Stimulated activated naive CD4-positive, alpha-beta T cell (primary cell): ENCODE results near the gene BCO2.
"Not testable (repeated sequence)": the region's sequence is repeated elsewhere in the genome, so short reads cannot be mapped to it uniquely, and the experiment has no call there.

Source experiments
- DNase-seq, 6 experiments: peaks; one replicate each; lab custom pipeline; 2025; lab: John Stamatoyannopoulos, UW

BCO2 gene, protein sequence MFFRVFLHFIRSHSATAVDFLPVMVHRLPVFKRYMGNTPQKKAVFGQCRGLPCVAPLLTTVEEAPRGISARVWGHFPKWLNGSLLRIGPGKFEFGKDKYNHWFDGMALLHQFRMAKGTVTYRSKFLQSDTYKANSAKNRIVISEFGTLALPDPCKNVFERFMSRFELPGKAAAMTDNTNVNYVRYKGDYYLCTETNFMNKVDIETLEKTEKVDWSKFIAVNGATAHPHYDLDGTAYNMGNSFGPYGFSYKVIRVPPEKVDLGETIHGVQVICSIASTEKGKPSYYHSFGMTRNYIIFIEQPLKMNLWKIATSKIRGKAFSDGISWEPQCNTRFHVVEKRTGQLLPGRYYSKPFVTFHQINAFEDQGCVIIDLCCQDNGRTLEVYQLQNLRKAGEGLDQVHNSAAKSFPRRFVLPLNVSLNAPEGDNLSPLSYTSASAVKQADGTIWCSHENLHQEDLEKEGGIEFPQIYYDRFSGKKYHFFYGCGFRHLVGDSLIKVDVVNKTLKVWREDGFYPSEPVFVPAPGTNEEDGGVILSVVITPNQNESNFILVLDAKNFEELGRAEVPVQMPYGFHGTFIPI

DNA sequence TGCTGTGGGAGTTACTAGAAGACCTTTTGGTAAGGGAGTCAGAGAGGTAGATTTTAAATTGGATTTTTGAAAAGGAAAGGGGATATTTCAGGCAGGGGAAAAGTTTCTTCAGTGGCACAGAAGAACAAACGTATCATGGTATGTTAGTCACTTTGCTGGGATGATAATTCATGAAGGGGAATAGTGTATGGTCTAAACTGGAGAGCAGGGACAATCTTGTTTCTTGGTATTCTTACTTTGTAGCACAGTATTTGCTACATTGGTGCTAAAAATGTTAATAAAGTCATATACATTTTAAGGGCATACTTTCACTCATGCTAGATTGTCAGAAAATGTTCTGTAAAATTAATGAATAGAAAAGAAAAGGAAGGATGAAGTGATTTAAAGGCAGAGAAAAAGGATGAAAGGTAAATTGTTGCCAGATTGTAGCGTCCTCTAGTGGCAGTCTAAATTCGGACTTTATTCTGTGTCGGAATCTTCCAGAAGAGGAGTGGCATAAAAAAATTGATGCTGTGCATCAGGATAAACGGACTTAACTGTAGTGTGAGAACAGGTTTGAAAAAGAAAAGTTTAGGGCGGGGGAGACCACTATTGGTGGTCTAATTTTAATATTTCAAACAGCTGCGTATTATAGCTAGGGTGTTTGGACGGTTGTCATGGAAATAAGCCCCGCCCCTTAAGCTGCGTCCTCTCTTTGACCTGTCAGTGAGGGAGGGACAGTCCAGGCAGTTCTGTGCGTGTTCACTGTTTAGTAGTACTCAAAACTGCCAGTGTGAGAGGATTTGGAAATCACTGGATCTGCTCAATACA is at the start of gene BCO2:
Gene BCO2 (plus strand): TSS at position 724 of the 810 bp plus-strand sequence. CDS start 90 bp downstream, outside the sequence.
- DNase-seq, result peak in 2 of 6 experiments; percentile 3 to 21

DNA sequence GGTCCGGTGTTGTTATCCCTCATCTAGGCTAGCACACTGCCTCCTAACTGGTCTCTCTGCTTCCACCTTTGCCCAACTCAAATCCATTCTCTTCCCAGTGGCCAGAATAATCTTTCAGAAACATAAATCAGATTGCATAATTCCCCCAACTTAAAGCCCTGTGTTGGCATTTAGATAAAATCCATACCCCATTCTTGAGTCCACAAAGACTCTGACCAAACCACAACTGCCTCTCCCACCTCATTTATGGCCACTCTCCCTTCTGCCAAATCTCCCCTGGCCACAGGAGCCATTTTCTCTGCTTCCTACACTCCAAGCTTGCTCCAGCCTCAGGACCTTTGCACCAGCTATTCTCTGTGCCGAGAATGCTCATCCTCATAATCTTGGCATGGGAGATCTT is 48.3 kb upstream of the BCO2 start:
- DNase-seq, result no peak

DNA sequence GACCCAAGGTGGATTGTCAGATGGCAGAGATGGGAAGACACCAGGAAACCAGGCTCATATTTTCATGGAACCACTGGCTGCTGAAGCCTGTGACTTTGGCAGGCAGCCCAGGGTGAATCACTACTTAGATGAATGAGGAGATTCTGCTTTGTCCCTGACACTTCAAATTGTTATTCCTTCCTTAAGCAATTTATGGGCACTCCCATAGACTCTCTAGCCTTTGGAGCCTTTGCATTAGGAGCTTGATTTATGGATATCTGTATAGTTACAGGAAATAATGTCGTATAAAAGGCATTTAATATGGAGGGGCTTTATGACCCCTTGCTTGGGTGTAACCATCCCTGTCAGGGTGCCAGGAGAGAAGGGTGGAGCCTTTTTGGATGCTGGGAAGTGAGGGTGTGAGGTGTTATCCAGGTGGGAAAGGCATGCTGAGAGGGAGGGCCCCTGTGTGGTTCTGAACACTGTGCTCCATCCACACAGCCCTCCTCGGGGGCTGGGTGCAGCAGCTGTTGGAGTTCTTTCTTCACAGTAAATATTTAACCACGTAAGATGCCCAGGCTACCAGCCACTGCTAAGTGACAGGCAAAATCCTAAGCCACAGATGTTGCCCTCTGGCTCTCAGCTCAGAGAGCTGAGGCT is 46.7 kb upstream of the BCO2 start:
- DNase-seq, result no peak

DNA sequence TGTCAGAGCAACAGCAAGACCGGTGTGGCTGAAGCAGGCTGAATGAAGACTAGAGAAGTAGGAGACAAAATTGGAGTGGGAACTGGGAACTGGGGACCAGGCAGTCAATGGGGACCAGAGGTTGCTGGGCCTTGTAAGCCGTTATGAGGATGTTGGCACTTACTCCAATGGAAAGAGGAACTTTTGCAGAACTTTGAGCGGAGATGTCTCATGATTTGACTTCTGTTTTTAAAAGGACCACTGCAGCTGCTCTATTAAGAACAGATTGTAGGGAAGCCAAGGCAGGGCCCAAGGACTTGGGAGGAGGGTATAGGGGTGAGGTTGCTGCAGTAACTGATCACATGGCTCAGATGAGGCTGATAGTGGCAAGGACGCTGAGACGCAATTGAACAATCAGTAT is 45.7 kb upstream of the BCO2 start:
- DNase-seq, result no peak

DNA sequence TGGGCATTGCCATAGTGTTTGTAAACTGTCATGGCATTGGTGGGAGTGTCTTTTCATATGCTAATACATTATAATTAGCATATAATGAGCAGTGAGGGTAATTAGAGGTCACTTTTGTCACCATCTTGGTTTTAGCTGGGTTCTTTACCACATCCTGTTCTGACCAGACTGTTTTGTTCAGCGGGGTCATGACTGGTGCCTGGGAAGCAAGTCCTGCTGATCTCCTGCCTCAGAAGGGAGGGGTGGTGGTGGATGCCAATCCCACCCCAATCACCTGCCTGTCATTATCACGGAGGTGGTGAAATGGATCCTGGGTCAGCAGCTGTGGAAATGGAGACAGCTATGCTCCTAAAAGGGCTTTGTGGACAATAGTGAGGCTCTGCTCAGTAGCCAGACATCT is 42.6 kb upstream of the BCO2 start:
- no peak for DNase-seq

DNA sequence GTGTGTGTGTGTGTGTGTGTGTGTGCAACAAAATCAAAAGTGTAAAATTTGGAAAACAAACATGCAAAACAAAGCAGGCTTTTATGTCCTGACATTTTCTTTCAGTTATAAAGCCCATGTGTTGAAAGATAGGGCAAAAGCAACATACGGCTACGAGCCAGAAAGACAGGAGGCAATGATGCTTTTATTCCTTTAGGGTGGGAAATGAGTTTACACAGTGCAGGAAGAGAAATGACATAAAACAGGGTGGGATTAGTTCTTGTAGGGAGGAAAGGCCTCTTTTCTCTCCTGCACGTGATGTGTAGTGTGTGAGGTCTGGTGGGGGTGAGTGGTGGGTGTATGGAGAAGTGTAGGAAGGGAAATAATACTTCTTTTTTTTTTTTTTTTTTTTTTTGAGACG is 40.8 kb upstream of the BCO2 start:
- no peak for DNase-seq

DNA sequence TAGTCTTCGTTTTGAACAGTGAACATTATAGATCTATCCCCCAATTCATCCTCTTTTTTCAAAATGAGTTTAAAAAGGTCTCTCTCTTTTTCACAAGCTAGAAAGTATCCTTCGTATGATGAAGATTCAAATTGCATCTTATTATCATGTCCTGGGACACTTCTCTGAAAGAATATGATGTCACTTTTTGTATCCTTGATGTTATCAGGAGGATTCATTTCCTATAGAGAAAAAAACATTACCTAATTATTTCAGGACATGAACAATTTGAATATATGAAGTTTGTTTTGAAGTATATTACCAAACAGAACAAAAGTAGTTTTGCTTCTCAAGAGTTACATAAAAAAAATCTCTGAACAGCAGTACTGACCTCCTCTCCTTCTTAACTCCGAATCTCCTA is 31.7 kb upstream of the BCO2 start:
- DNase-seq, result no peak

DNA sequence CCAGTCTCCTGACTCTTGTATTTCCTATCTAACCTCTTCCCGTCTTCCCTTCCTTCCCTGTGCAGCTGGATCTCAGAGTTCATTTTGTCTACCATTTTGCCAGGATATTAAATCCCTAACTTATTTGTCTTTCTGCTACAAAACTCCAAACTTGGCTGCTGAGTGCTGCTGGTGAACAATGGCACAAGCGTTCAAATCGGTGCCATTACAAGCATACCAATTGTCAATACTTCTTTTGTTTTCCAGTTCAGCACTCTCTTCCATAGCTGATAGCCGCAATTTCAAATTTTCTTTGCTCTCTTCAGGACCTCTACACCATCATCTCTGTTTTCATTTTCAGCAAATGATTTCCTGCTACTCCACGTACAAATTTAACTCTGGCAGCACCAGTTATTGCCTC is 24.8 kb upstream of the BCO2 start:
- DNase-seq, result no peak

GRCh38 chr11:112156153-112156955 is 19.0 kb upstream of the BCO2 start:
- no peak for DNase-seq

DNA sequence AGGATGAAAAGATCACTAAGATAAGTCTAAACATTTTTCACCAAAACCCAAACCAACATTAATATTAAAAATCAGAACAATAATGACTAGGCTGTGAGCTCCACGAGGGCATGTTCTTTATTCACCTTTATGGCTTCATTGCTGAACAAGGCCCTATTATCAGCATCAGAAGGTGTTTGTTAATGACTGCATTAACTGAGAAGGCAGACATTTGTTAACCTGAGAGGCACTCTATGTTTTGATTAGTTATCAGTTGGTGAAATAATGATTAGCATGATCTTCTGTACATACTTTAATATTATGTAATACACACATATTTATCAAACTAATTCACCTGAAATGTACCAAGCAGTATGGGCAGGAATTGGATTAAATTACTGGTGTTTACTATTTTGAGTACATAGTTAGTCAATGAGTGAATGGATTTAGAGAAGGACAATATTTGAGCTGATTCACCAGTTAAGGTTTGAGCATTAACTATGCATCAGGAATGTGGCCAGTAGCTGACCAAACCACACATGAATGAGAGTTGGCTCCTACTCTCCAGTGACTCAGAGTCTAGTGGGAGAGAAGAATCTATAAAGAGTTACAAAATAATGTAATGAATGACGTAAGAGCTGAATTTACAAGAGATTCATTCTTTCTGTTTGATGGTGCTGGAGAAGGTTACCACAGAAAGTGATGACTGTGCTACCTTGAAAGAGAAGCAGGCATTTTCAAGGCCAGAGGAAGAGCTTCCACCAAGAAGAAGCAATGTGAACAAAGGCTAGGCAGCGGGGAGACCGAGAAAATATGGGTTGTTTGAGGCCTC is 18.2 kb upstream of the BCO2 start:
- DNase-seq, result no peak

- no peak for DNase-seq
Measured at GRCh38 chr11:112159098-112160065, 15.9 kb upstream of the BCO2 start.

DNA sequence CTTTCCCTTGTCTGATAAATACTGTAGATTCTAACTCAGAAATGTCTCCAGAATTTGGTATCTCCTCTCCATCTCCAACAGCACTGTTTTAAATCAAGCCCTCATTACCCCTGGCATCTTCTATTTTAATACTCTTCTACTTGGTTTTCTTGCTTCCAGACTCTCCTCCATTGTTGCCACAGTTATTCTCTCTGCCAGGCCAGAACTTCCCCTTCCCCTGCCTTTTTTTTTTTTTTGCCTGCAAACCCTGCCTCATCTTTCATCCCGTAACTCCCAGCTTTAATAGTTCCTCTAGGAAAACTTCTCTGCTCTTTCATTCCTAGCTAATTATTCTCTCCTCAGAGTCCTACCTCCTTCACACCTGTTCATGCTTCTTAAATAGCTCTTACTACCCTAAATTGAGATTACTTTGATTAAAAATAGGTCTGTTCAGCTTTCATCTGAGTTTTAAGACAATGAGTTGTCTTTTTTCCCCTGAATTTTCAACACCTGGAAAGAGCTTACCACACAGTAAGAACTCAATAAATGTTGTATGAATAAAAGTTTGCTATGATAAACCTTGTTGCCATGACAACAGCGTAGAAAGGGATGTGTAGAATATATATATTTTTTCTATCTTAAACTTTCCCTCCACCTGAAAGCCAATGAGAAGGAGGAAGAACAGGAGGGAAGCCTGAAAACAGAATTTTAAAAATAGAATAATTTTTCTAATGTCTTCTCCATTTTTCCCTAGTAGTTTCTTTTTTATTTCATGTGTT is 15.0 kb upstream of the BCO2 start:
- DNase-seq, result no peak

DNA sequence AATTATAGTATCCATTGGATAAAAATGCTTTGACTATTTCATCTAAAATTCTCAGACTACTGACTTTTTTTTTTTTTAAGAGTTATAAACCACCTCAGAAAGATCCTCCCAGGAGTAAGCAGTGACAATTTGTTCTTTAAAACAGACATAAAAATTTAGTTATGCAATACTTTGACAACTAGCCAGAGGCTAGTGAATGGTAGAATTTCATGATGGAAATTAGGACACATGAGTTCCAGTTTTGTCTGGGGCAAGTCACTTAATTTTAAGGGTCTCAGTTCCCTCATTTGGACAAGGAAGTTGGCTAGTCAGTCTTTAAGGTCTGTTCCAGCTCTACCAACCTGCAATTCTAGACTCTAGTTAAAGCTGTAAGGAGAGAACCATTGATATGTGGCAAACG is 14.3 kb upstream of the BCO2 start:
- no peak for DNase-seq

GRCh38 chr11:112162200-112162599 is 13.1 kb upstream of the BCO2 start:
- DNase-seq, result not testable (repeated sequence)

- DNase-seq, result no peak
Measured at GRCh38 chr11:112162761-112163546, 12.4 kb upstream of the BCO2 start.

DNA sequence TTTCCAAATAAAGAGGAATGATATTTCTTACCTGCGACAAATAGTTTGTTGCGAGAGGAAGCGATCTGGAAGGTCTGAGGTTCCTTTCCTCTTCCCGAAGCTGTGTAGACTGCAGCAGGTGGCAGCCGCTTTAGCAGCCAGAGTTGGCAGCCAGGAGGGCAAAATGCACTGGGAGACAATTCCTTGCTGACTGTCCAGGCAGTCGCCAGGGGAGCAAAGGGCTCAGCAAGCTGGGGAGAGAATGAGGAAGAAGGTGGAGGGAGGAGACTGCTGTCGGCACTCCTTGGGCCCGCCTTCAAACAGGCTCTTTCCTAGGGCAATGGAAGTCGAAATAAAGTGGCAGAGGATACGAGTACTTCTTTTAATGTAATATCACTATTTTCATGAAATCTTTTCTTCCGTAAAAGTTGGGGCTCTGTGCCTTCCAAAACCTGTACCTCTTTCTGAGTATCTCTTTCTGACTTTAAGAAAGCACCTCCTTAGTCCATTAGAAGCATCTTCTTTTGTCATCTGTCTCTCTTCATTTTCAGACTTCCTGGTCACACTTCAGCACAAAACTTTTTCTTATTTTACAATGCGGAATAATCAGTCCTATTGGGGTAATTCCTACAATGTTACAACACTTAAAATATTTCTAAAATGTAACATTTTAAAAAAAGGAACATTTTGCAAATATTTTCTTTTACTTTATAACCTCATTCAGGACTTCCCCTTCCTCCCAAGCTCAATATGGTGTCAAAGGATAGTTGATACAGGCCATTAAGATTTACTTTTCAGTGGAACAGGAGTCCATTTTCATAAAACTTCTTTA is 11.2 kb upstream of the BCO2 start, which contains the start of gene IL18:
Gene IL18 (minus strand): TSS at position 220 of the 811 bp plus-strand sequence. CDS start 9,041 bp downstream, outside the sequence.
- DNase-seq, result no peak

GRCh38 chr11:112165049-112165448 is 10.3 kb upstream of the BCO2 start:
- DNase-seq, result no peak
